Keratinocyte (primary cell): ENCODE results near the gene CCNY. TPM values are rescaled to one million over a fixed set of nuclear protein-coding genes. Genes with fewer than 3 reads are reported as not detected.

ENCODE experiments used
- DNase-seq: peaks from one replicate; pipeline ENCODE4 v3.0.0-alpha.2; 2011; ENCODE audit warnings: low read depth, missing footprints, low spot score
- FAIRE-seq: peaks from 2 replicates; lab custom pipeline; 2011; peaks lifted over from hg19 to GRCh38; lab: Jason Lieb, UNC
- H2AFZ ChIP-seq: 2 replicates; pipeline ENCODE4 v1.6.0; 2012; ENCODE audit warnings: low read length, control low read depth, inconsistent platforms; ENCODE audit not compliant: control insufficient read depth
- H3K27ac ChIP-seq: 2 replicates; pipeline ENCODE4 v1.5.1; 2011; ENCODE audit warnings: low read length; ENCODE audit not compliant: control insufficient read depth, insufficient read depth
- H3K27me3 ChIP-seq: 3 replicates; pipeline ENCODE4 v1.6.0; 2011; ENCODE audit warnings: low read length; ENCODE audit not compliant: control insufficient read depth, insufficient read depth; ENCODE audit errors: extremely low read depth
- H3K36me3 ChIP-seq, 2 experiments: 2 replicates in 1 of 2; 3 replicates in 1 of 2; pipeline ENCODE4 v1.5.1; 2011; ENCODE audit warnings: low read length in 2 of 2, mild to moderate bottlenecking in 1 of 2; ENCODE audit not compliant: control insufficient read depth in 2 of 2, insufficient read depth in 2 of 2; ENCODE audit errors: extremely low read depth in 1 of 2
- H3K4me1 ChIP-seq: 3 replicates; pipeline ENCODE4 v1.5.1; 2011; ENCODE audit warnings: low read length; ENCODE audit not compliant: control insufficient read depth, insufficient read depth; ENCODE audit errors: extremely low read depth
- H3K4me2 ChIP-seq: 3 replicates; pipeline ENCODE4 v1.6.0; 2011; ENCODE audit warnings: low read depth, low read length; ENCODE audit not compliant: control insufficient read depth, insufficient read depth; ENCODE audit errors: extremely low read depth
- H3K4me3 ChIP-seq, 3 experiments: fragments of 200-600 bp in 1 of 3; sonication (generic) in 1 of 3; 2 replicates in 2 of 3; 3 replicates in 1 of 3; pipeline ENCODE4 v1.5.1; 2011 to 2016; ENCODE audit warnings: low read length in 3 of 3, mild to moderate bottlenecking in 3 of 3, control low read depth in 2 of 3, inconsistent platforms in 1 of 3, low read depth in 1 of 3, mixed read lengths in 1 of 3, mixed run types in 1 of 3, moderate library complexity in 1 of 3; ENCODE audit not compliant: control insufficient read depth in 2 of 3, insufficient read depth in 2 of 3; ENCODE audit errors: extremely low read depth in 1 of 3
- H3K79me2 ChIP-seq: 2 replicates; pipeline ENCODE4 v1.6.0; 2012; ENCODE audit warnings: low read length; ENCODE audit not compliant: control insufficient read depth, insufficient read depth
- H3K9ac ChIP-seq: 3 replicates; pipeline ENCODE4 v1.6.0; 2011; ENCODE audit warnings: low read length; ENCODE audit not compliant: control insufficient read depth, insufficient read depth; ENCODE audit errors: extremely low read depth
- H3K9me1 ChIP-seq: 3 replicates; pipeline ENCODE4 v1.6.0; 2011; ENCODE audit warnings: low read length; ENCODE audit not compliant: control insufficient read depth, insufficient read depth; ENCODE audit errors: extremely low read depth
- H3K9me3 ChIP-seq: 2 replicates; pipeline ENCODE4 v1.5.1; 2012; ENCODE audit warnings: low read depth, low read length; ENCODE audit not compliant: control insufficient read depth
- H4K20me1 ChIP-seq: 3 replicates; pipeline ENCODE4 v1.6.0; 2011; ENCODE audit warnings: low read length; ENCODE audit not compliant: control insufficient read depth, insufficient read depth; ENCODE audit errors: extremely low read depth
- EZH2 ChIP-seq: IDR thresholded peaks from one replicate; pipeline ENCODE4 v1.6.1; 2012; ENCODE audit warnings: inconsistent platforms, mild to moderate bottlenecking, low read length, moderate library complexity
- dilution Hi-C: fragments of 300-500 bp; cut with MboI; formaldehyde crosslinking; loops from one replicate; pipeline ENCODE4 v1.7.0; 2020; ENCODE audit warnings: low sequenced_read_pairs; ENCODE audit not compliant: extremely low pct_ligation_motif_present
- polyA minus RNA-seq, 3 experiments: library from RNA; depleted of rRNA, polyadenylated mRNA; stranded (reverse); fragments of >200 nt; gene quantifications; 1 replicate in 1 of 3; 2 replicates in 1 of 3; 3 replicates in 1 of 3; pipeline ENCODE4 v1.2.3, GENCODE V29; 2011
- polyA plus RNA-seq, 5 experiments: library from polyadenylated mRNA; depleted of rRNA in 3 of 5; stranded (reverse) in 3 of 5; stranded (forward) in 1 of 5; unstranded in 1 of 5; fragments of >200 nt; gene quantifications; 1 replicate in 1 of 5; 2 replicates in 3 of 5; 3 replicates in 1 of 5; pipeline versions ENCODE4 v1.2.1 to v1.2.3, GENCODE V29; 2011 to 2012; ENCODE audit warnings: missing spikeins in 2 of 5, low read depth in 1 of 5, low replicate concordance in 1 of 5
- TF ChIP-seq, protein P1 (sequence below), 3 experiments: IDR thresholded peaks in 1 of 3; conservative IDR thresholded peaks in 1 of 3; optimal IDR thresholded peaks in 1 of 3; 2 replicates in 2 of 3; 3 replicates in 1 of 3; pipeline versions ENCODE3 to v1.5.1; 2011; ENCODE audit warnings: low read length in 3 of 3, mild to moderate bottlenecking in 3 of 3, moderate library complexity in 2 of 3, control low read depth in 1 of 3, inconsistent platforms in 1 of 3; ENCODE audit not compliant: insufficient read depth in 2 of 3; ENCODE audit errors: extremely low read depth in 1 of 3

CCNY gene
- 40.0 to 58.9 TPM (median 50.1 TPM) in 3 replicates for polyA plus RNA-seq
- polyA plus RNA-seq (2011; ENCODE audit: low read depth) = 35.0 TPM
- 31.8 and 49.0 TPM in 2 replicates for polyA plus RNA-seq (2011; cell fraction: cytosol; rRNA removed)
- polyA plus RNA-seq (2011; cell fraction: nucleus; rRNA removed) = 23.3 and 29.5 TPM in 2 replicates
- polyA plus RNA-seq (2012; ENCODE audit: low replicate concordance) = 26.6 and 39.8 TPM in 2 replicates
- 29.2 to 69.7 TPM (median 55.5 TPM) in 3 replicates for polyA minus RNA-seq
- polyA minus RNA-seq (2011; cell fraction: cytosol; rRNA and poly(A)+ RNA removed) = 27.0 TPM
- polyA minus RNA-seq (2011; cell fraction: nucleus; rRNA and poly(A)+ RNA removed) = 15.9 and 27.5 TPM in 2 replicates

DNA sequence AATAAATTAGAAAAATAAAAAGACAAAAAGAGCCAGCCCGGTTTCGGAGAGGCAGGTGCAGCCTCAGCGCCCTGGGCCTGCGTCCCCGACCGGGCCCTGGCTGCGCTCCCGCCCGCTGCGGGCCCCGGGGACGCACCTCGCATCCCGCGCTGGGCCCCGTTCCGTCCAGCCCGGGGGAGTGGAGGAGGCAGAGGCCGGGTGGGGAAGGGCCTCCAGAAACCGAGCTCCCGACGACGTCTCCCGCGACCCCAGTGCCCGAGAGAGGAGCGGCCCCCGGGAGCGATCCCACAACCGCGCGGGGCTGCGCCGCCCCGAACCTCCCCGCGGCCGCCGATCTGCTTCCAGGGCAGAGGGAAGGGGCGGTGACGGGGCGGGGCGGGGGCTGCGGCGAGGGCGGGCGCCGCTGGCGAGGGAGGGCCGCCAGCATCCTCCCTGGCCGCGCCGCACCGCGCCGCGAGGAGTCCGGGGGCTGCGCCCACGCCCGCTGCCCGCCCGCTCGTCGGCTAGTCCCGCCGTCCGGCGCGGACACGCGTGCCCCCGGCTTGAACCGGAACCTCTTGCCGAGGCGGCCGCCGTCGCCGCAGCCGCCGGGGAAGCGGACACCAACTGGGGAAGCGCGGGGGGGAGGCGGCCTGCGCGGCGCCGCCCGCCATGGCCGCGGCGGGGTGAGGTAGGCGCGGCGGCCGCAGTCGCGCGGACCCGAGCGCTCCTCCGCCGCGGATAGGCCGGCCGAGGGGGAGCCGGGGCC, at the start of gene CCNY:
Gene CCNY, plus strand, starts transcription at position 426 of the 748 bp plus-strand sequence. CDS start 545 bp downstream, outside the sequence.
- Histone ChIP-seq H3K9me1 (peaks cover 4% of the 10 kb centered on the region), H3K27ac (peak within 1 kb of the TSS; percentile 78), H4K20me1 (peaks cover 8% of the 10 kb centered on the region), H3K9me3 (no peaks in the 10 kb centered on the region), H3K36me3 (peaks cover 0 to 2% of the 10 kb centered on the region in 2 experiments), H3K79me2 (peaks cover 74% of the 10 kb centered on the region), H3K4me1 (peaks cover 42% of the 10 kb centered on the region), H3K9ac (peak within 1 kb of the TSS; percentile 87), H3K4me2 (peak within 1 kb of the TSS; percentile 92), H2AFZ (peak within 1 kb of the TSS; percentile 78), H3K4me3 (peak within 1 kb of the TSS; percentile 84 to 95 (median 91)), H3K27me3 (no peaks in the 10 kb centered on the region)
- dilution Hi-C loops = no loop called here
- FAIRE-seq (no peak), DNase-seq (no peak)
- TF ChIP-seq EZH2 = no peak
- TF ChIP-seq, protein P1, sequence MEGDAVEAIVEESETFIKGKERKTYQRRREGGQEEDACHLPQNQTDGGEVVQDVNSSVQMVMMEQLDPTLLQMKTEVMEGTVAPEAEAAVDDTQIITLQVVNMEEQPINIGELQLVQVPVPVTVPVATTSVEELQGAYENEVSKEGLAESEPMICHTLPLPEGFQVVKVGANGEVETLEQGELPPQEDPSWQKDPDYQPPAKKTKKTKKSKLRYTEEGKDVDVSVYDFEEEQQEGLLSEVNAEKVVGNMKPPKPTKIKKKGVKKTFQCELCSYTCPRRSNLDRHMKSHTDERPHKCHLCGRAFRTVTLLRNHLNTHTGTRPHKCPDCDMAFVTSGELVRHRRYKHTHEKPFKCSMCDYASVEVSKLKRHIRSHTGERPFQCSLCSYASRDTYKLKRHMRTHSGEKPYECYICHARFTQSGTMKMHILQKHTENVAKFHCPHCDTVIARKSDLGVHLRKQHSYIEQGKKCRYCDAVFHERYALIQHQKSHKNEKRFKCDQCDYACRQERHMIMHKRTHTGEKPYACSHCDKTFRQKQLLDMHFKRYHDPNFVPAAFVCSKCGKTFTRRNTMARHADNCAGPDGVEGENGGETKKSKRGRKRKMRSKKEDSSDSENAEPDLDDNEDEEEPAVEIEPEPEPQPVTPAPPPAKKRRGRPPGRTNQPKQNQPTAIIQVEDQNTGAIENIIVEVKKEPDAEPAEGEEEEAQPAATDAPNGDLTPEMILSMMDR (optimal IDR thresholded peaks at IDR 0.05 in 1 of 3, IDR thresholded peaks at IDR 0.05 in 1 of 3, conservative IDR thresholded peaks at IDR 0.05 in 1 of 3; ENCODE audit: extremely low read depth in 1 of 3, insufficient read depth in 2 of 3, low read length in 3 of 3) = no peak

DNA sequence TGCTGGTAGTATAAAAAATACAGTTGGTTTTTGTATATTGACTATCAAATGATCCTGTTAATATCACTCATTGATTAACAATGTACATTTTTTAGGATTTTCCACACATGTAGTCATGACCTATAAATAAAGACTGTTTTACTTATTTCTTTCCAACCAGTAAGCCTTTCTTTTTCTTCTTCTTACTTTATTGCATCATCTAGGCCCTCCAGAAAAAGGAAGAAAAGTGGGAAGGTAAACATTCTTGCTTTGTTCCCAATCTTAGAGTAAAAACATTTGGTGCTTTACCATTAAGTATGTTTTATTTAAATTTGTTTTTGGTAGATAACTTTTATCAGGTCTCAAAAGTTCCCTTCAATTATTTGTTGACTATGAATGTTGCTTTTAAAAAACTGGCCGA, 47.1 kb upstream of the CCNY start:
- H3K9ac ChIP-seq = no peak overlapping the region
- DNase-seq (no peak), FAIRE-seq (no peak)
- H3K4me2 ChIP-seq = no peak overlapping the region
- no peaks in the 10 kb centered on the region for H3K9me1 ChIP-seq
- no peaks in the 10 kb centered on the region for H4K20me1 ChIP-seq
- H2AFZ ChIP-seq = no peak overlapping the region
- H3K36me3 ChIP-seq = no peaks in the 10 kb centered on the region
- H3K4me3 ChIP-seq = no peak overlapping the region
- no peaks in the 10 kb centered on the region for H3K4me1 ChIP-seq
- no peaks in the 10 kb centered on the region for H3K27me3 ChIP-seq
- no peaks in the 10 kb centered on the region for H3K79me2 ChIP-seq
- dilution Hi-C loops = no loop called here
- H3K27ac ChIP-seq = no peak overlapping the region
- no peaks in the 10 kb centered on the region for H3K9me3 ChIP-seq
- TF ChIP-seq, protein P1 (optimal IDR thresholded peaks at IDR 0.05 in 1 of 3, IDR thresholded peaks at IDR 0.05 in 1 of 3, conservative IDR thresholded peaks at IDR 0.05 in 1 of 3; ENCODE audit: extremely low read depth in 1 of 3, insufficient read depth in 2 of 3, low read length in 3 of 3) = no peak
- no peak for TF ChIP-seq EZH2
